HEK293 (cell line): ENCODE data around the gene ZNF79.
A peak's percentile ranks its signal among the peaks of the same experiment; 100 is the strongest.

ENCODE experiments used
- BCL11A ChIP-seq: fragments of 450-650 bp; formaldehyde crosslinking; IDR thresholded peaks from 2 replicates; pipeline ENCODE4 v1.5.1; 2016; ENCODE audit warnings: low read depth, missing biosample characterization, missing genetic modification characterization
- SP2 ChIP-seq: fragments of 450-650 bp; formaldehyde crosslinking; IDR thresholded peaks from 2 replicates; pipeline ENCODE4 v1.5.1; 2016; ENCODE audit warnings: missing biosample characterization, missing genetic modification characterization
- TCF7L2 ChIP-seq: IDR thresholded peaks from 2 replicates; pipeline ENCODE4 v1.6.1; 2011; ENCODE audit warnings: low read depth, mild to moderate bottlenecking, inconsistent platforms, low read length, moderate library complexity, borderline replicate concordance
- ZNF274 ChIP-seq, 2 experiments: fragments of 200-500 bp in 1 of 2; fragments of 450-650 bp in 1 of 2; sonication (Bioruptor generic) in 1 of 2; formaldehyde crosslinking in 1 of 2; IDR thresholded peaks; 2 replicates each; pipeline versions ENCODE4 v1.5.1 to v1.6.1; 2014 to 2016; ENCODE audit warnings: borderline replicate concordance in 1 of 2, inconsistent platforms in 1 of 2, low read length in 1 of 2, missing biosample characterization in 1 of 2, missing genetic modification characterization in 1 of 2
- ZNF501 ChIP-seq: fragments of 450-650 bp; formaldehyde crosslinking; IDR thresholded peaks from 2 replicates; pipeline ENCODE4 v1.5.1; 2016; ENCODE audit warnings: missing biosample characterization, missing genetic modification characterization
- ZNF677 ChIP-seq: fragments of 450-650 bp; IDR thresholded peaks from 2 replicates; pipeline ENCODE4 v1.5.0; 2018; ENCODE audit warnings: missing biosample characterization, mild to moderate bottlenecking, missing genetic modification characterization, moderate library complexity
- TF ChIP-seq, protein P1 (sequence below): fragments of 450-650 bp; formaldehyde crosslinking; IDR thresholded peaks from 2 replicates; pipeline ENCODE4 v1.5.1; 2016; ENCODE audit warnings: missing biosample characterization, missing genetic modification characterization
- TF ChIP-seq, protein P2 (sequence below): sonication (generic); formaldehyde crosslinking; IDR thresholded peaks from 2 replicates; pipeline ENCODE4 v1.8.1; 2022; ENCODE audit warnings: mild to moderate bottlenecking, moderate library complexity, missing genetic modification reagents
- TF ChIP-seq, protein P3 (sequence below): fragments of 450-650 bp; formaldehyde crosslinking; IDR thresholded peaks from 2 replicates; pipeline ENCODE4 v1.5.1; 2016; ENCODE audit warnings: missing biosample characterization, missing genetic modification characterization, borderline replicate concordance
- TF ChIP-seq, protein P4 (sequence below): fragments of 450-650 bp; IDR thresholded peaks from 2 replicates; pipeline ENCODE4 v1.5.1; 2018; ENCODE audit warnings: missing biosample characterization, mild to moderate bottlenecking, missing genetic modification characterization
- TF ChIP-seq, protein P5 (sequence below): fragments of 450-650 bp; formaldehyde crosslinking; conservative IDR thresholded peaks from 2 replicates; pipeline ENCODE4 v1.5.1; 2016; ENCODE audit warnings: low read depth, missing biosample characterization, missing genetic modification characterization
- TF ChIP-seq, protein P6 (sequence below): fragments of 450-650 bp; formaldehyde crosslinking; IDR thresholded peaks from 2 replicates; pipeline ENCODE4 v1.5.1; 2016; ENCODE audit warnings: missing biosample characterization, missing genetic modification characterization, borderline replicate concordance

DNA sequence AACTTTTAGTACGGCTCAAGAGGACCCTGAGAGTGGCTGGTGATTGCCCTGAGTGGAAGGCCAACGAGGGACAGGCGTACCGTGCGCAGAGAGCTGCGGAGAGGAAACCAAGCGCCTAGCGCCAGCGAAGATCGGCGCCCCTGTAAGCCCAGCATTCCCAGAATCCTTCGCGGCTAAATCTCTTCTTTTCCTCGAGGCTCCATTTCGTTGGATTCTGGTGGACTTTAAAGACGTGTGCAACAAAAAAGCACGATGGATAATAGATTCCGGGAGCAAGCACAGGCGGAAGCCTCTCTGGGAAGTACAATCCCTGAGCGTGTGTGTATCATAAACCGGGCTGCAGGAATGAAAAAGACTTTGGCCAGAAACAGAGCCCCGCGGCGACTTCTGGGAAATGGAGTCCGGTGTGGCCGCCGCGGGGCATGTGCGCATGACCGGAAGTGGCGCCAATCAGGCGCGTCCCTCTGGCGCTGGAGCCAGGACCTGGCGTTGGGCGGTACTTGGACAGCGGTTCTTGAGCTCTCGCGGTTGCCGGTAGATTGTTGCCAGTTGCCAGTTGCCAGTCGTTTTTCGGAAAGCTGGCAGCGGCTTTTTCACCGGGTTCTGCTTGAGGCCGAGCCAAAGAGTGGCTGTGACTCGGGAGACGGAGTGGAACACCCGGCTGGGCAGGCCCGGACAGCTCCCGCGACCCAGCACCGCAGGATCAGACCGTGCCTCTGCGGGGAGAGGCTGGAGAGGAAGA is at the start of gene ZNF79:
- TF ChIP-seq, protein P1, sequence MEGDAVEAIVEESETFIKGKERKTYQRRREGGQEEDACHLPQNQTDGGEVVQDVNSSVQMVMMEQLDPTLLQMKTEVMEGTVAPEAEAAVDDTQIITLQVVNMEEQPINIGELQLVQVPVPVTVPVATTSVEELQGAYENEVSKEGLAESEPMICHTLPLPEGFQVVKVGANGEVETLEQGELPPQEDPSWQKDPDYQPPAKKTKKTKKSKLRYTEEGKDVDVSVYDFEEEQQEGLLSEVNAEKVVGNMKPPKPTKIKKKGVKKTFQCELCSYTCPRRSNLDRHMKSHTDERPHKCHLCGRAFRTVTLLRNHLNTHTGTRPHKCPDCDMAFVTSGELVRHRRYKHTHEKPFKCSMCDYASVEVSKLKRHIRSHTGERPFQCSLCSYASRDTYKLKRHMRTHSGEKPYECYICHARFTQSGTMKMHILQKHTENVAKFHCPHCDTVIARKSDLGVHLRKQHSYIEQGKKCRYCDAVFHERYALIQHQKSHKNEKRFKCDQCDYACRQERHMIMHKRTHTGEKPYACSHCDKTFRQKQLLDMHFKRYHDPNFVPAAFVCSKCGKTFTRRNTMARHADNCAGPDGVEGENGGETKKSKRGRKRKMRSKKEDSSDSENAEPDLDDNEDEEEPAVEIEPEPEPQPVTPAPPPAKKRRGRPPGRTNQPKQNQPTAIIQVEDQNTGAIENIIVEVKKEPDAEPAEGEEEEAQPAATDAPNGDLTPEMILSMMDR, result no peak
- no peak for TF ChIP-seq ZNF677
- TF ChIP-seq, protein P2, sequence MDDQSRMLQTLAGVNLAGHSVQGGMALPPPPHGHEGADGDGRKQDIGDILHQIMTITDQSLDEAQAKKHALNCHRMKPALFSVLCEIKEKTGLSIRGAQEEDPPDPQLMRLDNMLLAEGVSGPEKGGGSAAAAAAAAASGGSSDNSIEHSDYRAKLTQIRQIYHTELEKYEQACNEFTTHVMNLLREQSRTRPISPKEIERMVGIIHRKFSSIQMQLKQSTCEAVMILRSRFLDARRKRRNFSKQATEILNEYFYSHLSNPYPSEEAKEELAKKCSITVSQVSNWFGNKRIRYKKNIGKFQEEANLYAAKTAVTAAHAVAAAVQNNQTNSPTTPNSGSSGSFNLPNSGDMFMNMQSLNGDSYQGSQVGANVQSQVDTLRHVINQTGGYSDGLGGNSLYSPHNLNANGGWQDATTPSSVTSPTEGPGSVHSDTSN (CRISPR knock-in tag), result no peak
- TF ChIP-seq TCF7L2, result no peak
- TF ChIP-seq, protein P3, sequence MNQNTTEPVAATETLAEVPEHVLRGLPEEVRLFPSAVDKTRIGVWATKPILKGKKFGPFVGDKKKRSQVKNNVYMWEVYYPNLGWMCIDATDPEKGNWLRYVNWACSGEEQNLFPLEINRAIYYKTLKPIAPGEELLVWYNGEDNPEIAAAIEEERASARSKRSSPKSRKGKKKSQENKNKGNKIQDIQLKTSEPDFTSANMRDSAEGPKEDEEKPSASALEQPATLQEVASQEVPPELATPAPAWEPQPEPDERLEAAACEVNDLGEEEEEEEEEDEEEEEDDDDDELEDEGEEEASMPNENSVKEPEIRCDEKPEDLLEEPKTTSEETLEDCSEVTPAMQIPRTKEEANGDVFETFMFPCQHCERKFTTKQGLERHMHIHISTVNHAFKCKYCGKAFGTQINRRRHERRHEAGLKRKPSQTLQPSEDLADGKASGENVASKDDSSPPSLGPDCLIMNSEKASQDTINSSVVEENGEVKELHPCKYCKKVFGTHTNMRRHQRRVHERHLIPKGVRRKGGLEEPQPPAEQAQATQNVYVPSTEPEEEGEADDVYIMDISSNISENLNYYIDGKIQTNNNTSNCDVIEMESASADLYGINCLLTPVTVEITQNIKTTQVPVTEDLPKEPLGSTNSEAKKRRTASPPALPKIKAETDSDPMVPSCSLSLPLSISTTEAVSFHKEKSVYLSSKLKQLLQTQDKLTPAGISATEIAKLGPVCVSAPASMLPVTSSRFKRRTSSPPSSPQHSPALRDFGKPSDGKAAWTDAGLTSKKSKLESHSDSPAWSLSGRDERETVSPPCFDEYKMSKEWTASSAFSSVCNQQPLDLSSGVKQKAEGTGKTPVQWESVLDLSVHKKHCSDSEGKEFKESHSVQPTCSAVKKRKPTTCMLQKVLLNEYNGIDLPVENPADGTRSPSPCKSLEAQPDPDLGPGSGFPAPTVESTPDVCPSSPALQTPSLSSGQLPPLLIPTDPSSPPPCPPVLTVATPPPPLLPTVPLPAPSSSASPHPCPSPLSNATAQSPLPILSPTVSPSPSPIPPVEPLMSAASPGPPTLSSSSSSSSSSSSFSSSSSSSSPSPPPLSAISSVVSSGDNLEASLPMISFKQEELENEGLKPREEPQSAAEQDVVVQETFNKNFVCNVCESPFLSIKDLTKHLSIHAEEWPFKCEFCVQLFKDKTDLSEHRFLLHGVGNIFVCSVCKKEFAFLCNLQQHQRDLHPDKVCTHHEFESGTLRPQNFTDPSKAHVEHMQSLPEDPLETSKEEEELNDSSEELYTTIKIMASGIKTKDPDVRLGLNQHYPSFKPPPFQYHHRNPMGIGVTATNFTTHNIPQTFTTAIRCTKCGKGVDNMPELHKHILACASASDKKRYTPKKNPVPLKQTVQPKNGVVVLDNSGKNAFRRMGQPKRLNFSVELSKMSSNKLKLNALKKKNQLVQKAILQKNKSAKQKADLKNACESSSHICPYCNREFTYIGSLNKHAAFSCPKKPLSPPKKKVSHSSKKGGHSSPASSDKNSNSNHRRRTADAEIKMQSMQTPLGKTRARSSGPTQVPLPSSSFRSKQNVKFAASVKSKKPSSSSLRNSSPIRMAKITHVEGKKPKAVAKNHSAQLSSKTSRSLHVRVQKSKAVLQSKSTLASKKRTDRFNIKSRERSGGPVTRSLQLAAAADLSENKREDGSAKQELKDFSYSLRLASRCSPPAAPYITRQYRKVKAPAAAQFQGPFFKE, result no peak
- TF ChIP-seq ZNF501 (tag by site-specific recombination), result peak; percentile 41; the same call in 1 of the 2 replicates
- TF ChIP-seq, protein P4, sequence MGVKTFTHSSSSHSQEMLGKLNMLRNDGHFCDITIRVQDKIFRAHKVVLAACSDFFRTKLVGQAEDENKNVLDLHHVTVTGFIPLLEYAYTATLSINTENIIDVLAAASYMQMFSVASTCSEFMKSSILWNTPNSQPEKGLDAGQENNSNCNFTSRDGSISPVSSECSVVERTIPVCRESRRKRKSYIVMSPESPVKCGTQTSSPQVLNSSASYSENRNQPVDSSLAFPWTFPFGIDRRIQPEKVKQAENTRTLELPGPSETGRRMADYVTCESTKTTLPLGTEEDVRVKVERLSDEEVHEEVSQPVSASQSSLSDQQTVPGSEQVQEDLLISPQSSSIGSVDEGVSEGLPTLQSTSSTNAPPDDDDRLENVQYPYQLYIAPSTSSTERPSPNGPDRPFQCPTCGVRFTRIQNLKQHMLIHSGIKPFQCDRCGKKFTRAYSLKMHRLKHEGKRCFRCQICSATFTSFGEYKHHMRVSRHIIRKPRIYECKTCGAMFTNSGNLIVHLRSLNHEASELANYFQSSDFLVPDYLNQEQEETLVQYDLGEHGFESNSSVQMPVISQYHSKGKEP (tag by site-specific recombination), result no peak
- TF ChIP-seq, protein P5, sequence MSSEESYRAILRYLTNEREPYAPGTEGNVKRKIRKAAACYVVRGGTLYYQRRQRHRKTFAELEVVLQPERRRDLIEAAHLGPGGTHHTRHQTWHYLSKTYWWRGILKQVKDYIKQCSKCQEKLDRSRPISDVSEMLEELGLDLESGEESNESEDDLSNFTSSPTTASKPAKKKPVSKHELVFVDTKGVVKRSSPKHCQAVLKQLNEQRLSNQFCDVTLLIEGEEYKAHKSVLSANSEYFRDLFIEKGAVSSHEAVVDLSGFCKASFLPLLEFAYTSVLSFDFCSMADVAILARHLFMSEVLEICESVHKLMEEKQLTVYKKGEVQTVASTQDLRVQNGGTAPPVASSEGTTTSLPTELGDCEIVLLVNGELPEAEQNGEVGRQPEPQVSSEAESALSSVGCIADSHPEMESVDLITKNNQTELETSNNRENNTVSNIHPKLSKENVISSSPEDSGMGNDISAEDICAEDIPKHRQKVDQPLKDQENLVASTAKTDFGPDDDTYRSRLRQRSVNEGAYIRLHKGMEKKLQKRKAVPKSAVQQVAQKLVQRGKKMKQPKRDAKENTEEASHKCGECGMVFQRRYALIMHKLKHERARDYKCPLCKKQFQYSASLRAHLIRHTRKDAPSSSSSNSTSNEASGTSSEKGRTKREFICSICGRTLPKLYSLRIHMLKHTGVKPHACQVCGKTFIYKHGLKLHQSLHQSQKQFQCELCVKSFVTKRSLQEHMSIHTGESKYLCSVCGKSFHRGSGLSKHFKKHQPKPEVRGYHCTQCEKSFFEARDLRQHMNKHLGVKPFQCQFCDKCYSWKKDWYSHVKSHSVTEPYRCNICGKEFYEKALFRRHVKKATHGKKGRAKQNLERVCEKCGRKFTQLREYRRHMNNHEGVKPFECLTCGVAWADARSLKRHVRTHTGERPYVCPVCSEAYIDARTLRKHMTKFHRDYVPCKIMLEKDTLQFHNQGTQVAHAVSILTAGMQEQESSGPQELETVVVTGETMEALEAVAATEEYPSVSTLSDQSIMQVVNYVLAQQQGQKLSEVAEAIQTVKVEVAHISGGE (tag by site-specific recombination), result peak; percentile 76
- TF ChIP-seq, protein P6, sequence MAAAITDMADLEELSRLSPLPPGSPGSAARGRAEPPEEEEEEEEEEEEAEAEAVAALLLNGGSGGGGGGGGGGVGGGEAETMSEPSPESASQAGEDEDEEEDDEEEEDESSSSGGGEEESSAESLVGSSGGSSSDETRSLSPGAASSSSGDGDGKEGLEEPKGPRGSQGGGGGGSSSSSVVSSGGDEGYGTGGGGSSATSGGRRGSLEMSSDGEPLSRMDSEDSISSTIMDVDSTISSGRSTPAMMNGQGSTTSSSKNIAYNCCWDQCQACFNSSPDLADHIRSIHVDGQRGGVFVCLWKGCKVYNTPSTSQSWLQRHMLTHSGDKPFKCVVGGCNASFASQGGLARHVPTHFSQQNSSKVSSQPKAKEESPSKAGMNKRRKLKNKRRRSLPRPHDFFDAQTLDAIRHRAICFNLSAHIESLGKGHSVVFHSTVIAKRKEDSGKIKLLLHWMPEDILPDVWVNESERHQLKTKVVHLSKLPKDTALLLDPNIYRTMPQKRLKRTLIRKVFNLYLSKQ (tag by site-specific recombination), result no peak
- no peak for TF ChIP-seq ZNF274 (IDR thresholded peaks at IDR 0.05; ENCODE audit: low read length)
- TF ChIP-seq ZNF274 (tag by site-specific recombination; IDR thresholded peaks at IDR 0.05; ENCODE audit: borderline replicate concordance), result no peak
- peak; percentile 61 for TF ChIP-seq SP2
- TF ChIP-seq BCL11A, result no peak
